Suppressor macrophage (primary cell): Measurements from ENCODE around the gene PCNX4.
A peak's percentile ranks its signal among the peaks of the same experiment; 100 is the strongest.

ENCODE experiments used
- DNase-seq, 4 experiments: peaks; one replicate each; pipeline ENCODE4 v3.0.0-alpha.2; 2020 to 2022

Gene PCNX4

GRCh38 chr14:60175255-60175902 lies 83.7 kb downstream of the PCNX4 start:
- no peak for DNase-seq

DNA sequence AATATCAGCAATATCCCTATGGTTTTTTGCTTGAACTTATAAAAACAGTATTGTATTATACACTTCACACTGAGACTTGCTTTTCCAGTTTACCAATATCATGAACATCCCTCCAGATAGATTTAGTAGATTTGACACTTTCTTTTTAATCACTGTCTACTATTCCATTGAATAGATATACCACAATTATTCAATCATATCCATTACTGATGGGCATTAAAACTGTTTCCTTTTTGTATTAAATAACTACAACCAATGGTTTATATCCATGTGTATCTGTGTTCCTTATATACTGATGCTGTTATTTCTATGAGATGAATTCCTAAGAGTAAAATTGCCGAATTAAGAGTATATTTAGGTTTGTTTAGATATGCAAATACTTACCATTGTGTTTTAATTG lies 86.4 kb downstream of the PCNX4 start:
- no peak for DNase-seq

DNA sequence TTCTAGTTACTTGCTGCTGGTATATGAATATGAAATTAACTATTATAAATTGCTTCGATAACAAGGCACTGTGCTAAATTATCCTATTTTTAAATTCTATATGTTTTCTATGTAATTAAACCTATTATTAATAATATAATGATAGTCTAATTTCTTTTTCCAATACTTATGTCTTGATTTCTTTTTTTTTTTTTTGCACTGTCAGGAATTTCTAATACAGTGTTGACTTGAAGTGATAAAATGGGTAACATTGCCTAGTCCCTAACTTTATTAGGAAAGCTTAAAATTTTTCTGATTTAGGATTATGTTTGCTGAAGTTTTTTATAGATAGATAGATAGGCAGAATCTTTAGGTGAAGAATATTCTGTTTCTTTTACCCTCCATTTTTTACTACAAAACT lies 87.1 kb downstream of the PCNX4 start:
- DNase-seq = no peak

DNA sequence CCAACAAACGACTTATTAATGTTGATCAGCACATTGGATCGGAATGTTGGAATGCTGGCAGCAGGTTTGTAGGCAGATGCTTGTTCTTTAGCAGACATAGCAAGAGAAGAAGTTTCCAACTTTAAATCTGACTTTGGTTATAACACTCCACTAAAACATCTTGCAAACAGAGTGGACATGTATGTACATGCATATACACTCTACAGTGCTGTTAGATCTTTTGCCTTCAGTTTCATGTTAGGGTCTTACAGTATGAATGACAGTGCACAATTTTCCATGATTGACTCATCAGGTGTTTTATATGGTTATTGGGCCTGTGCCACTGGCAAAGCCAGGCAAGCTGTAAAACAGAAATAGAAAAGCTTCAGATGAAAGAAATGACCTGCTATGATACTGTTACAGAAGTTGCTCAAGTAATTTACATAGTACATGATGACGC lies 87.7 kb downstream of the PCNX4 start:
- no peak for DNase-seq

- DNase-seq = peak in 1 of 4 experiments; percentile 9
Observed at GRCh38 chr14:60183138-60183537, 91.4 kb downstream of the PCNX4 start.

- DNase-seq = peak in 3 of 4 experiments; percentile 24 to 43 (median 39)
Observed at GRCh38 chr14:60183741-60184140, 92.0 kb downstream of the PCNX4 start.

DNA sequence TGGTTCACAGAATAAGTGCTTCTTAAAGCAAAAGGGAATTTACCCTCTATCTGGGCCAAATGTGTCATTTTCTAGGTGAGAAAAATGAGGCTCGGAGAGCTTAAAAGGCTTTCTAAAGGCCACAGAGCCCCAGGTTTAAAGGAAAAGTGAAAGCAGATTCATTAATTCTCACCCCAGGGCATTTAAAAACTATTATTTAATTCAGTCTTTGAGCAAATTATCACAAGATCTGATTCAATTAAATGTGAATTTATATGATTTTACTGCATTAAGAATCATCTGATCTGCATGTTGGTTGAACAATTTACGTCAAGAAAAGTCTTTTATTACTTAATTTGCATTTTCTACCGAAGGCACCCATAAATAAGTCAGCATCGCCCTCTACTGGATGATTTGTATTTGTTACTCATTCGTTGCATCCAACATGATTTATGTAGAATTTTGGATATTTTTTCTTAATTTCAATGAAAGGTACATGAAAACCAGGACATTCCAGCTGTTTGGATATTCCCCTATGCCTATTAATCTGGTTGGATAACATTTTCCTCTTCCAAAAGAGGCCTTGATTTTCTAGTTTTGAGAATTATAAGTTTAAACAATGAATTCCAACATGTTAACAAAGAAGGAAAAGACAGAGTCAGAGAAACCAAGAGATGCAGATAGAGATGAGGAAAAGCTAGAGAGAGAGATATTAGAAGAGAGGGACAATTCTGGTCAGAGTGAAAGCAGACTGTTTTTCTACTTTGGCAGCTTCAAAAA lies 92.6 kb downstream of the PCNX4 start:
- DNase-seq = peak; percentile 71 to 93 (median 83)

GRCh38 chr14:60184905-60185555 lies 93.3 kb downstream of the PCNX4 start:
- no peak for DNase-seq

DNA sequence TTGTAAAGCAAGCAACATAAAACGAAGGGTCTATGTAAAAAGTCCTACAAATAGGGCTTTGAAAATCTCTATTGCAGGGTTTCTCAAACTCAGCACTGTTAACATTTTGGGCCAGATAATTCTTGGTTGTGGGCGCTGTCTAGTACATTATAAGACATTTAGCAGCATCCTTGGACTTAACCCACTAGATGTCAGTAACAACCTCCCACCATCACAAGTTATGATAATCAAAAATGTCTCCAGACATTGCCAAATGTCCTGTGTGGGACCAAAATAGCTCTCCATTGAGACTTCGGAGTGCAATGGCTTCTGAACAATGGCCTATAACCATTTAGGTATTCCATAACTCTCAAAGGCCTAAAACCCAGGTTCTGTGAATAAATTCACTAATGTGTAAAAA lies 96.4 kb downstream of the PCNX4 start:
- peak in 1 of 4 experiments; percentile 14 for DNase-seq

DNA sequence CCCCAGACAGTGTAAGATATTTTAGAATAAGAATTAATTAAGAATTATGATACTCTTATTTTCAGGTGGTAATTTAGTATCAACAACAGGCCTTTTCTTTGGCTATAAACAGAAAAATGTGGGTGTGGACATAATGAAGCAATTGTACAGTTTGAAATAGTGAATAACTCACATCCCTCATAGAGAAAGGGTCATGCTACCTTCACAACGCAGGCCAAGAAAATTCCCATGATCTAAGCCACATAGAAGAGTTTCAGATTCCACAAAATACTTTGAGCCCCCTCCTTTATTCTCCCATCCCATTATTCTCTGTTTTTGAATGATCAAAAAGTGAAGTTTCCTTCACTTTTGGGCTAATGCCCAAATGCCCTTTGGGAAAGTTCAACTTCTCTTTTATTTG lies 97.0 kb downstream of the PCNX4 start:
- DNase-seq = no peak

- DNase-seq = no peak
Observed at GRCh38 chr14:60189923-60190840, 98.5 kb downstream of the PCNX4 start.

GRCh38 chr14:60195179-60195810 lies 103.6 kb downstream of the PCNX4 start:
- DNase-seq = no peak

GRCh38 chr14:60196291-60196690 lies 104.6 kb downstream of the PCNX4 start:
- DNase-seq = no peak

GRCh38 chr14:60197629-60198303 lies 106.0 kb downstream of the PCNX4 start:
- DNase-seq = peak in 3 of 4 experiments; percentile 34 to 40 (median 40)

- DNase-seq = no peak
Observed at GRCh38 chr14:60199321-60199720, 107.6 kb downstream of the PCNX4 start.

GRCh38 chr14:60204104-60204842 lies 112.5 kb downstream of the PCNX4 start:
- DNase-seq = peak in 2 of 4 experiments; percentile 4 to 11

GRCh38 chr14:60204843-60205774 lies 113.4 kb downstream of the PCNX4 start:
- no peak for DNase-seq

- DNase-seq = no peak
Observed at GRCh38 chr14:60206249-60206670, 114.5 kb downstream of the PCNX4 start.

GRCh38 chr14:60206837-60207533 lies 115.3 kb downstream of the PCNX4 start:
- DNase-seq = peak; percentile 13 to 65 (median 63)
